Thyroid gland (tissue), 4 donors: Measurements from ENCODE around the gene NRIP1. TPM values are rescaled to one million over a fixed set of nuclear protein-coding genes. Genes with fewer than 3 reads are reported as not detected.

Experiments used
- DNase-seq, 2 donors: peaks; one replicate each; pipeline ENCODE4 v3.0.0-alpha.2; 2019
- H3K27ac ChIP-seq, 3 donors: fragments of 200-600 bp; sonication (generic); 1 replicate in 2 of 3; 2 replicates in 1 of 3; pipeline ENCODE4 v1.5.1; 2016 to 2019; ENCODE audit warnings: mild to moderate bottlenecking in 1 of 3, moderate library complexity in 1 of 3
- H3K27me3 ChIP-seq: fragments of 200-600 bp; sonication (generic); one replicate; pipeline ENCODE4 v1.5.1; 2019
- H3K36me3 ChIP-seq, 2 donors: fragments of 200-600 bp; sonication (generic); one replicate each; pipeline ENCODE4 v1.5.1; 2016 to 2019
- H3K4me1 ChIP-seq, 2 donors: fragments of 200-600 bp; sonication (generic); one replicate each; pipeline ENCODE4 v1.5.1; 2017 to 2019
- H3K4me3 ChIP-seq, 3 donors: fragments of 200-600 bp; sonication (generic); replicated peaks in 1 of 3; 1 replicate in 2 of 3; 2 replicates in 1 of 3; pipeline ENCODE4 v1.5.1; 2016; ENCODE audit warnings: mild to moderate bottlenecking in 1 of 3
- H3K9me3 ChIP-seq: fragments of 200-600 bp; sonication (generic); one replicate; pipeline ENCODE4 v1.5.1; 2017
- POLR2A ChIP-seq, 2 donors: fragments of 450-650 bp; IDR thresholded peaks; one replicate each; pipeline ENCODE4 v1.6.1; 2017; ENCODE audit warnings: antibody characterized with exemption in 2 of 2, mild to moderate bottlenecking in 2 of 2, moderate library complexity in 1 of 2
- WGBS, 2 donors: methylation state at CpG; one replicate each; pipeline ENCODE4 v1.1.5; 2017; 5-methylcytosine and 5-hydroxymethylcytosine counted together
- intact Hi-C: fragments of 100-400 bp; cut with DNase I; formaldehyde crosslinking; loops from one replicate; pipeline ENCODE4 v1.15.1; 2023
- total RNA-seq, 4 donors: library from RNA; depleted of rRNA; stranded (reverse); fragments of >200 nt; gene quantifications; one replicate each; pipeline ENCODE4 v1.2.3, GENCODE V29; 2016
- TF ChIP-seq, protein P1 (sequence below), 6 experiments: fragments of 200-600 bp in 3 of 6; fragments of 450-650 bp in 3 of 6; sonication (generic) in 3 of 6; IDR thresholded peaks; one replicate each; pipeline ENCODE4 v1.5.1; 2016 to 2019; ENCODE audit warnings: antibody characterized with exemption in 6 of 6, mild to moderate bottlenecking in 2 of 6, inconsistent platforms in 1 of 6, moderate library complexity in 1 of 6

NRIP1 gene
- total RNA-seq, 4 donors from 2014 or later = 19.4 to 37.5 (median 28.2) TPM

- 79 to 85% methylated on average over 5 of the region's 5 CpGs for WGBS, 2 donors
- Histone ChIP-seq H3K4me3 (no peak overlapping the region), H3K4me1 (no peaks in the 10 kb centered on the region), H3K9me3 (no peaks in the 10 kb centered on the region), H3K27me3 (no peaks in the 10 kb centered on the region), H3K36me3 (no peaks in the 10 kb centered on the region), H3K27ac (no peak overlapping the region)
- intact Hi-C loops = no loop called here
- no peak for DNase-seq
- TF ChIP-seq, protein P1, sequence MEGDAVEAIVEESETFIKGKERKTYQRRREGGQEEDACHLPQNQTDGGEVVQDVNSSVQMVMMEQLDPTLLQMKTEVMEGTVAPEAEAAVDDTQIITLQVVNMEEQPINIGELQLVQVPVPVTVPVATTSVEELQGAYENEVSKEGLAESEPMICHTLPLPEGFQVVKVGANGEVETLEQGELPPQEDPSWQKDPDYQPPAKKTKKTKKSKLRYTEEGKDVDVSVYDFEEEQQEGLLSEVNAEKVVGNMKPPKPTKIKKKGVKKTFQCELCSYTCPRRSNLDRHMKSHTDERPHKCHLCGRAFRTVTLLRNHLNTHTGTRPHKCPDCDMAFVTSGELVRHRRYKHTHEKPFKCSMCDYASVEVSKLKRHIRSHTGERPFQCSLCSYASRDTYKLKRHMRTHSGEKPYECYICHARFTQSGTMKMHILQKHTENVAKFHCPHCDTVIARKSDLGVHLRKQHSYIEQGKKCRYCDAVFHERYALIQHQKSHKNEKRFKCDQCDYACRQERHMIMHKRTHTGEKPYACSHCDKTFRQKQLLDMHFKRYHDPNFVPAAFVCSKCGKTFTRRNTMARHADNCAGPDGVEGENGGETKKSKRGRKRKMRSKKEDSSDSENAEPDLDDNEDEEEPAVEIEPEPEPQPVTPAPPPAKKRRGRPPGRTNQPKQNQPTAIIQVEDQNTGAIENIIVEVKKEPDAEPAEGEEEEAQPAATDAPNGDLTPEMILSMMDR (IDR thresholded peaks at IDR 0.05) = no peak
- no peak for TF ChIP-seq POLR2A (IDR thresholded peaks at IDR 0.05)
These were observed 146.3 kb downstream of the NRIP1 start for GRCh38 chr21:14918527-14918926.

GRCh38 chr21:14917762-14918161 lies 147.0 kb downstream of the NRIP1 start:
- 75 to 81% methylated on average over 2 of the region's 2 CpGs for WGBS, 2 donors
- Histone ChIP-seq H3K4me1 (no peaks in the 10 kb centered on the region), H3K36me3 (no peaks in the 10 kb centered on the region), H3K4me3 (no peak overlapping the region), H3K27ac (no peak overlapping the region), H3K9me3 (no peaks in the 10 kb centered on the region), H3K27me3 (no peaks in the 10 kb centered on the region)
- no peak for DNase-seq
- TF ChIP-seq, protein P1 (IDR thresholded peaks at IDR 0.05) = no peak
- no peak for TF ChIP-seq POLR2A (IDR thresholded peaks at IDR 0.05)
- intact Hi-C loops = no loop called here

GRCh38 chr21:14916676-14917141 lies 148.1 kb downstream of the NRIP1 start:
- H3K9me3 ChIP-seq = no peaks in the 10 kb centered on the region
- no peaks in the 10 kb centered on the region for H3K36me3 ChIP-seq
- intact Hi-C loops = no loop called here
- TF ChIP-seq POLR2A (IDR thresholded peaks at IDR 0.05) = no peak
- TF ChIP-seq, protein P1 (IDR thresholded peaks at IDR 0.05) = no peak
- no peak overlapping the region for H3K4me3 ChIP-seq
- no peak for DNase-seq
- H3K27me3 ChIP-seq = no peaks in the 10 kb centered on the region
- no peak overlapping the region for H3K27ac ChIP-seq
- WGBS, 2 donors = 64 to 65% methylated on average over 3 of the region's 3 CpGs
- H3K4me1 ChIP-seq = no peaks in the 10 kb centered on the region

GRCh38 chr21:14913638-14914037 lies 151.2 kb downstream of the NRIP1 start:
- H3K27ac ChIP-seq = no peak overlapping the region
- no peaks in the 10 kb centered on the region for H3K9me3 ChIP-seq
- 68% methylated on average over 2 of the region's 2 CpGs for WGBS, 2 donors
- H3K36me3 ChIP-seq = no peaks in the 10 kb centered on the region
- H3K4me3 ChIP-seq = no peak overlapping the region
- no peak for DNase-seq
- H3K4me1 ChIP-seq = no peaks in the 10 kb centered on the region
- no peak for TF ChIP-seq POLR2A (IDR thresholded peaks at IDR 0.05)
- TF ChIP-seq, protein P1 (IDR thresholded peaks at IDR 0.05) = no peak
- intact Hi-C loops = no loop called here
- no peaks in the 10 kb centered on the region for H3K27me3 ChIP-seq

DNA sequence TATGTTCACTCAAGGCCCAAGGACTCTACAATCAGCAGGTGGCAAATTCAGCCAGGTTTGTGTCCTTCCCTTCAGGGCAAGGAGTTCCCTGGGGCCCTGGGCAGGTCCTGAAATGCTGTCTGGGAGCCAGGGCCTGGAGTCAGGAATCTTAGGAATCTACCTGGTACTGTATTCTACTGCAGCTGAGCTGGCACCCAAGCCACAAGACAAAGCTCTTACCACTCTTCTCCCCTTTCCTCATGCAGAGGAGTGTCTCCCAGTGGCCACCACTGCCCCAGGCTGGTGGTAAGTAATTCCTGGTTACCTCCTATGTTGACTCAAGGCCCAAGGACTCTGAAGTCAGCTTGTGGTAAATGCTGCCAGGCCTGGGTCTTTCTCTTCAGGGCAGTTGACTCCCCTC lies 153.4 kb downstream of the NRIP1 start:
- H3K27ac ChIP-seq = no peak overlapping the region
- intact Hi-C loops = no loop called here
- DNase-seq = no peak
- H3K9me3 ChIP-seq = no peaks in the 10 kb centered on the region
- H3K27me3 ChIP-seq = no peaks in the 10 kb centered on the region
- TF ChIP-seq, protein P1 (IDR thresholded peaks at IDR 0.05) = no peak
- no peak for TF ChIP-seq POLR2A (IDR thresholded peaks at IDR 0.05)
- H3K4me1 ChIP-seq = no peaks in the 10 kb centered on the region
- no peaks in the 10 kb centered on the region for H3K36me3 ChIP-seq
- no peak overlapping the region for H3K4me3 ChIP-seq
